Keratinocyte (primary cell): ENCODE results near the gene KLF7. TPM values are rescaled to one million over a fixed set of nuclear protein-coding genes. Genes with fewer than 3 reads are reported as not detected.
A peak's percentile ranks its signal among the peaks of the same experiment; 100 is the strongest.

Experiments used
- DNase-seq: peaks from one replicate; pipeline ENCODE4 v3.0.0-alpha.2; 2011; ENCODE audit warnings: low read depth, missing footprints, low spot score
- FAIRE-seq: peaks from 2 replicates; lab custom pipeline; 2011; peaks lifted over from hg19 to GRCh38; lab: Jason Lieb, UNC
- H2AFZ ChIP-seq: 2 replicates; pipeline ENCODE4 v1.6.0; 2012; ENCODE audit warnings: low read length, control low read depth, inconsistent platforms; ENCODE audit not compliant: control insufficient read depth
- H3K27ac ChIP-seq: 2 replicates; pipeline ENCODE4 v1.5.1; 2011; ENCODE audit warnings: low read length; ENCODE audit not compliant: control insufficient read depth, insufficient read depth
- H3K27me3 ChIP-seq: 3 replicates; pipeline ENCODE4 v1.6.0; 2011; ENCODE audit warnings: low read length; ENCODE audit not compliant: control insufficient read depth, insufficient read depth; ENCODE audit errors: extremely low read depth
- H3K36me3 ChIP-seq, 2 experiments: 2 replicates in 1 of 2; 3 replicates in 1 of 2; pipeline ENCODE4 v1.5.1; 2011; ENCODE audit warnings: low read length in 2 of 2, mild to moderate bottlenecking in 1 of 2; ENCODE audit not compliant: control insufficient read depth in 2 of 2, insufficient read depth in 2 of 2; ENCODE audit errors: extremely low read depth in 1 of 2
- H3K4me1 ChIP-seq: 3 replicates; pipeline ENCODE4 v1.5.1; 2011; ENCODE audit warnings: low read length; ENCODE audit not compliant: control insufficient read depth, insufficient read depth; ENCODE audit errors: extremely low read depth
- H3K4me2 ChIP-seq: 3 replicates; pipeline ENCODE4 v1.6.0; 2011; ENCODE audit warnings: low read depth, low read length; ENCODE audit not compliant: control insufficient read depth, insufficient read depth; ENCODE audit errors: extremely low read depth
- H3K4me3 ChIP-seq, 3 experiments: fragments of 200-600 bp in 1 of 3; sonication (generic) in 1 of 3; 2 replicates in 2 of 3; 3 replicates in 1 of 3; pipeline ENCODE4 v1.5.1; 2011 to 2016; ENCODE audit warnings: low read length in 3 of 3, mild to moderate bottlenecking in 3 of 3, control low read depth in 2 of 3, inconsistent platforms in 1 of 3, low read depth in 1 of 3, mixed read lengths in 1 of 3, mixed run types in 1 of 3, moderate library complexity in 1 of 3; ENCODE audit not compliant: control insufficient read depth in 2 of 3, insufficient read depth in 2 of 3; ENCODE audit errors: extremely low read depth in 1 of 3
- H3K79me2 ChIP-seq: 2 replicates; pipeline ENCODE4 v1.6.0; 2012; ENCODE audit warnings: low read length; ENCODE audit not compliant: control insufficient read depth, insufficient read depth
- H3K9ac ChIP-seq: 3 replicates; pipeline ENCODE4 v1.6.0; 2011; ENCODE audit warnings: low read length; ENCODE audit not compliant: control insufficient read depth, insufficient read depth; ENCODE audit errors: extremely low read depth
- H3K9me1 ChIP-seq: 3 replicates; pipeline ENCODE4 v1.6.0; 2011; ENCODE audit warnings: low read length; ENCODE audit not compliant: control insufficient read depth, insufficient read depth; ENCODE audit errors: extremely low read depth
- H3K9me3 ChIP-seq: 2 replicates; pipeline ENCODE4 v1.5.1; 2012; ENCODE audit warnings: low read depth, low read length; ENCODE audit not compliant: control insufficient read depth
- H4K20me1 ChIP-seq: 3 replicates; pipeline ENCODE4 v1.6.0; 2011; ENCODE audit warnings: low read length; ENCODE audit not compliant: control insufficient read depth, insufficient read depth; ENCODE audit errors: extremely low read depth
- EZH2 ChIP-seq: IDR thresholded peaks from one replicate; pipeline ENCODE4 v1.6.1; 2012; ENCODE audit warnings: inconsistent platforms, mild to moderate bottlenecking, low read length, moderate library complexity
- dilution Hi-C: fragments of 300-500 bp; cut with MboI; formaldehyde crosslinking; loops from one replicate; pipeline ENCODE4 v1.7.0; 2020; ENCODE audit warnings: low sequenced_read_pairs; ENCODE audit not compliant: extremely low pct_ligation_motif_present
- polyA plus RNA-seq, 5 experiments: library from polyadenylated mRNA; depleted of rRNA in 3 of 5; stranded (reverse) in 3 of 5; stranded (forward) in 1 of 5; unstranded in 1 of 5; fragments of >200 nt; gene quantifications; 1 replicate in 1 of 5; 2 replicates in 3 of 5; 3 replicates in 1 of 5; pipeline versions ENCODE4 v1.2.1 to v1.2.3, GENCODE V29; 2011 to 2012; ENCODE audit warnings: missing spikeins in 2 of 5, low read depth in 1 of 5, low replicate concordance in 1 of 5
- TF ChIP-seq, protein P1 (sequence below), 3 experiments: IDR thresholded peaks in 1 of 3; conservative IDR thresholded peaks in 1 of 3; optimal IDR thresholded peaks in 1 of 3; 2 replicates in 2 of 3; 3 replicates in 1 of 3; pipeline versions ENCODE3 to v1.5.1; 2011; ENCODE audit warnings: low read length in 3 of 3, mild to moderate bottlenecking in 3 of 3, moderate library complexity in 2 of 3, control low read depth in 1 of 3, inconsistent platforms in 1 of 3; ENCODE audit not compliant: insufficient read depth in 2 of 3; ENCODE audit errors: extremely low read depth in 1 of 3

The KLF7 gene
- polyA plus RNA-seq, 1 donor (not counting 4 experiments of a cell fraction or from before 2014, with no cell fraction given), result 44.7 TPM

DNA sequence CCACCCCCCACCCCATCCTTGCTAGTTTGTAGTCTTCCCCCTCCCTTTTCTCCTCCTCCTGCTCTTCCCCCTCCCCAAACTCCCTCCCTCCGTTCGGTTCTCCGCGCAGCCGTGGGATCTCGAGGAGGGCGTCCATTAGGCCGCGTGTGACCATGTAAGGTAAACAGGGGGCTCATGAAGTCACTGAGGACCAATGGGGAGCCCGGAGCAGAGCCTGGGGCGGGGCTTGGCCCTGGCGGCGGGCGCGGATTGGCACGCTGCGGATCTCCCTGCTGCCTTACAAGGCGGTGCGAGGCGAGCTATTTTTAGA, 246 bp upstream of the KLF7 start:
- FAIRE-seq, result no peak

DNA sequence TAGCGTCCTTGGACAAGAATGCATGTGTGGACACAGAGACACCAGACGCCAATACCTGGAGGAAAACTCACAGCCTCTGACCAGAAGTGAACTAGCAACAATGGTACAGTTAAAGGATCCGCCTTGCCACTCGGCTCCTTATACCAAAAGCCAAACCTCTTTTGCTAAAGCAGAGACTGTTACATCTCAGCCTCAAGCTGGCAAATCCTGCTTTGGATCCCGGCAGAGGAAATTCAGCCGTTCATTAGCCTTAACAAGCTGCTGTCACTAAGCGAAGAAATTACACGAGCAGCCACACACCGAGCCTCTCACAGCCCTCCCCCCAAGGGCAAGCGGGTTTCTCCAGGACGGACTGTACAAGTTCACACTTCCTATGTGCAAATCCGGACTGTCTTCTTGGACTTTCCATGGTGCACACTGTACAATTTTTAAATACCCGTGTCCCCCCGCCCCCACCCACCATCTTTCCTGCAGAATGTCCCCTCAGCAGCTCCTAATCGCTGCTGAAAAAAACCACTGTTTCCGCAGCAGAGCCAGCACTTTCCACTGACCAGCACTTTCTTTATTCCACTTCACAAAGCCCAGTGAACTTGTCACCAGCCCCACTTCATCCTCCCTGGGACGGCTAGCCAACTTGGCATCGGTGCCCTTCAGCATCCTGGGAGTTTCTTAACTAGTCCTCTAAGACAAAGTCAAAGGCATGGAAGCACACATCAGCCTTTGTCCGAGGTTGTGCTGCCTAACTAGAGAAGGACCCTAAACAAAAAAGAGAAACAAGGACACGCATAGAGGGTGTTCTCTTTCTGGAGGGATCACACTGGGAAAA, 1.5 kb downstream of the KLF7 start:
- peak overlapping the region; percentile 76 to 99 (median 94) for H3K4me3 ChIP-seq
- H3K4me2 ChIP-seq, result peak overlapping the region; percentile 76
- dilution Hi-C loops, result no loop called here
- no peak for TF ChIP-seq EZH2
- TF ChIP-seq, protein P1, sequence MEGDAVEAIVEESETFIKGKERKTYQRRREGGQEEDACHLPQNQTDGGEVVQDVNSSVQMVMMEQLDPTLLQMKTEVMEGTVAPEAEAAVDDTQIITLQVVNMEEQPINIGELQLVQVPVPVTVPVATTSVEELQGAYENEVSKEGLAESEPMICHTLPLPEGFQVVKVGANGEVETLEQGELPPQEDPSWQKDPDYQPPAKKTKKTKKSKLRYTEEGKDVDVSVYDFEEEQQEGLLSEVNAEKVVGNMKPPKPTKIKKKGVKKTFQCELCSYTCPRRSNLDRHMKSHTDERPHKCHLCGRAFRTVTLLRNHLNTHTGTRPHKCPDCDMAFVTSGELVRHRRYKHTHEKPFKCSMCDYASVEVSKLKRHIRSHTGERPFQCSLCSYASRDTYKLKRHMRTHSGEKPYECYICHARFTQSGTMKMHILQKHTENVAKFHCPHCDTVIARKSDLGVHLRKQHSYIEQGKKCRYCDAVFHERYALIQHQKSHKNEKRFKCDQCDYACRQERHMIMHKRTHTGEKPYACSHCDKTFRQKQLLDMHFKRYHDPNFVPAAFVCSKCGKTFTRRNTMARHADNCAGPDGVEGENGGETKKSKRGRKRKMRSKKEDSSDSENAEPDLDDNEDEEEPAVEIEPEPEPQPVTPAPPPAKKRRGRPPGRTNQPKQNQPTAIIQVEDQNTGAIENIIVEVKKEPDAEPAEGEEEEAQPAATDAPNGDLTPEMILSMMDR (optimal IDR thresholded peaks at IDR 0.05 in 1 of 3, IDR thresholded peaks at IDR 0.05 in 1 of 3, conservative IDR thresholded peaks at IDR 0.05 in 1 of 3; ENCODE audit: extremely low read depth in 1 of 3, insufficient read depth in 2 of 3, low read length in 3 of 3), result no peak
- DNase-seq, result no peak
- peak overlapping the region; percentile 99 for H3K9ac ChIP-seq
- H3K36me3 ChIP-seq, result peaks cover 8 to 18% of the 10 kb centered on the region in 2 experiments
- peak overlapping the region; percentile 97 for H3K27ac ChIP-seq
- peaks cover 65% of the 10 kb centered on the region for H3K79me2 ChIP-seq
- FAIRE-seq, result no peak
- peaks cover 5% of the 10 kb centered on the region for H4K20me1 ChIP-seq
- no peaks in the 10 kb centered on the region for H3K27me3 ChIP-seq
- H2AFZ ChIP-seq, result no peak overlapping the region
- H3K9me1 ChIP-seq, result peaks cover 2% of the 10 kb centered on the region
- no peaks in the 10 kb centered on the region for H3K9me3 ChIP-seq
- H3K4me1 ChIP-seq, result peaks cover 32% of the 10 kb centered on the region

More for the DNA sequence above, 246 bp upstream of the KLF7 start:
- Histone ChIP-seq H3K4me1 (peaks cover 30% of the 10 kb centered on the region), H3K27me3 (no peaks in the 10 kb centered on the region), H3K79me2 (peaks cover 47% of the 10 kb centered on the region), H3K4me2 (peak overlapping the region; percentile 67), H3K9ac (peak overlapping the region; percentile 99), H3K27ac (peak overlapping the region; percentile 97), H3K9me1 (peaks cover 2% of the 10 kb centered on the region), H3K4me3 (peak overlapping the region; percentile 76 to 99 (median 94)), H3K36me3 (peaks cover 6 to 11% of the 10 kb centered on the region in 2 experiments), H3K9me3 (no peaks in the 10 kb centered on the region), H2AFZ (no peak overlapping the region), H4K20me1 (peaks cover 2% of the 10 kb centered on the region)
- TF ChIP-seq EZH2, result no peak
- TF ChIP-seq, protein P1 (optimal IDR thresholded peaks at IDR 0.05 in 1 of 3, IDR thresholded peaks at IDR 0.05 in 1 of 3, conservative IDR thresholded peaks at IDR 0.05 in 1 of 3; ENCODE audit: extremely low read depth in 1 of 3, insufficient read depth in 2 of 3, low read length in 3 of 3), result no peak
- dilution Hi-C loops, result no loop called here
- peak; percentile 96 for DNase-seq
